Measurements from ENCODE around the gene ANKLE2. TPM values are rescaled to one million over a fixed set of nuclear protein-coding genes. Genes with fewer than 3 reads are reported as not detected.
A peak's percentile ranks its signal among the peaks of the same experiment; 100 is the strongest.
"Not testable (repeated sequence)": the region's sequence is repeated elsewhere in the genome, so short reads cannot be mapped to it uniquely, and the experiment has no call there.

The ANKLE2 gene
- total RNA-seq, 2 experiments from 2014 or later, result 112 to 123 TPM

- CTCF ChIA-PET, result not testable (repeated sequence)
Observed at GRCh38 chr12:132694888-132695287, 66.7 kb downstream of the ANKLE2 start.

GRCh38 chr12:132692030-132692429 lies 69.6 kb downstream of the ANKLE2 start:
- intact Hi-C loops (cut with micrococcal nuclease); DNase-seq; H3K4me3 Mint-ChIP-seq; H3K4me1 Mint-ChIP-seq (ENCODE audit: low read depth); CTCF ChIA-PET; H3K9me3 Mint-ChIP-seq; POLR2A ChIA-PET; H3K27ac Mint-ChIP-seq; H3K27me3 Mint-ChIP-seq: not testable (repeated sequence)
- H3K36me3 Mint-ChIP-seq, result peaks cover 11% of the 10 kb centered on the region

More at GRCh38 chr12:132694888-132695287, 66.7 kb downstream of the ANKLE2 start:
- H3K27ac Mint-ChIP-seq; H3K27me3 Mint-ChIP-seq; H3K9me3 Mint-ChIP-seq; intact Hi-C loops (cut with micrococcal nuclease); H3K4me3 Mint-ChIP-seq; H3K4me1 Mint-ChIP-seq (ENCODE audit: low read depth); DNase-seq: not testable (repeated sequence)
- POLR2A ChIA-PET, result interaction anchor here (1.2 kb wide), 1 partner anchor 16 kb away, joined by 3 read pairs; the partner anchor contains the start of gene PGAM5
- peaks cover 24% of the 10 kb centered on the region for H3K36me3 Mint-ChIP-seq

- H3K27ac Mint-ChIP-seq, result no peak overlapping the region
- POLR2A ChIA-PET, result no interaction called here
Observed at GRCh38 chr12:132690112-132690511, 71.5 kb downstream of the ANKLE2 start.

GRCh38 chr12:132689227-132689626 lies 72.4 kb downstream of the ANKLE2 start:
- Mint-ChIP-seq H3K4me3 (peak overlapping the region; percentile 50), H3K4me1 (ENCODE audit: low read depth) (peaks cover 18% of the 10 kb centered on the region), H3K27ac (no peak overlapping the region), H3K36me3 (peaks cover 8% of the 10 kb centered on the region), H3K27me3 (no peaks in the 10 kb centered on the region), H3K9me3 (no peaks in the 10 kb centered on the region)
- ChIA-PET POLR2A (no interaction called here), CTCF (no interaction called here)
- intact Hi-C loops (cut with micrococcal nuclease), result no loop called here
- DNase-seq, result no peak

More at GRCh38 chr12:132690112-132690511, 71.5 kb downstream of the ANKLE2 start:
- H3K27me3 Mint-ChIP-seq, result no peaks in the 10 kb centered on the region
- intact Hi-C loops (cut with micrococcal nuclease), result no loop called here
- H3K9me3 Mint-ChIP-seq, result no peaks in the 10 kb centered on the region
- CTCF ChIA-PET, result no interaction called here
- peaks cover 8% of the 10 kb centered on the region for H3K36me3 Mint-ChIP-seq
- no peak overlapping the region for H3K4me3 Mint-ChIP-seq
- DNase-seq, result no peak
- H3K4me1 Mint-ChIP-seq (ENCODE audit: low read depth), result peaks cover 15% of the 10 kb centered on the region

- CTCF ChIA-PET, result no interaction called here
- Mint-ChIP-seq H3K36me3 (peaks cover 8% of the 10 kb centered on the region), H3K4me3 (peak within 1 kb of the TSS; percentile 77), H3K27ac (peak within 1 kb of the TSS; percentile 38), H3K27me3 (no peaks in the 10 kb centered on the region), H3K9me3 (no peaks in the 10 kb centered on the region), H3K4me1 (ENCODE audit: low read depth) (peaks cover 18% of the 10 kb centered on the region)
- POLR2A ChIA-PET, result interaction anchor here (1.0 kb wide), 1 partner anchor 22 kb away, joined by 3 read pairs; no protein-coding TSS in a partner anchor
- intact Hi-C loops (cut with micrococcal nuclease), result loop anchor here (1.0 kb wide), 3 partner anchors 23 to 221 kb away; partner anchors contain the start of gene PGAM5
- DNase-seq, result peak; percentile 96
Observed at GRCh38 chr12:132687211-132688164, 74.1 kb downstream of the ANKLE2 start, which contains the start of the genes POLE and PXMP2. Gene POLE, minus strand, starts transcription at chr12:132687342. Its CDS starts 27 bp downstream, at chr12:132687315. Gene PXMP2, plus strand, starts transcription at chr12:132687587. Its CDS starts 84 bp downstream, at chr12:132687671.

GRCh38 chr12:132686825-132687210 lies 74.8 kb downstream of the ANKLE2 start:
- ChIA-PET POLR2A (interaction anchor here (1.0 kb wide), 1 partner anchor 23 kb away, joined by 3 read pairs; no protein-coding TSS in a partner anchor), CTCF (interaction anchor here (1.2 kb wide), 1 partner anchor 72 kb away, joined by 4 read pairs; no protein-coding TSS in a partner anchor)
- peaks cover 18% of the 10 kb centered on the region for H3K4me1 Mint-ChIP-seq (ENCODE audit: low read depth)
- peaks cover 8% of the 10 kb centered on the region for H3K36me3 Mint-ChIP-seq
- H3K9me3 Mint-ChIP-seq, result no peaks in the 10 kb centered on the region
- no peak for DNase-seq
- H3K4me3 Mint-ChIP-seq, result peak overlapping the region; percentile 77
- H3K27ac Mint-ChIP-seq, result peak overlapping the region; percentile 38
- H3K27me3 Mint-ChIP-seq, result no peaks in the 10 kb centered on the region
- intact Hi-C loops (cut with micrococcal nuclease), result loop anchor here (1.0 kb wide), 3 partner anchors 23 to 221 kb away; partner anchors contain the start of gene PGAM5

GRCh38 chr12:132685400-132685799 lies 76.2 kb downstream of the ANKLE2 start:
- intact Hi-C loops (cut with micrococcal nuclease), result no loop called here
- POLR2A ChIA-PET, result interaction anchor here (1.0 kb wide), 1 partner anchor 25 kb away, joined by 5 read pairs; the partner anchor contains the start of gene PGAM5
- H3K27me3 Mint-ChIP-seq, result no peaks in the 10 kb centered on the region
- DNase-seq, result no peak
- CTCF ChIA-PET, result interaction anchor here (0.6 to 1.2 kb wide), 2 partner anchors 70 to 124 kb away, joined by 3 to 4 read pairs; no protein-coding TSS in a partner anchor
- H3K36me3 Mint-ChIP-seq, result peaks cover 10% of the 10 kb centered on the region
- H3K27ac Mint-ChIP-seq, result no peak overlapping the region
- H3K9me3 Mint-ChIP-seq, result no peaks in the 10 kb centered on the region
- H3K4me1 Mint-ChIP-seq (ENCODE audit: low read depth), result peaks cover 18% of the 10 kb centered on the region
- H3K4me3 Mint-ChIP-seq, result peak overlapping the region; percentile 77

GRCh38 chr12:132677492-132677891 lies 84.1 kb downstream of the ANKLE2 start:
- no peak for DNase-seq

GRCh38 chr12:132675757-132676432 lies 85.7 kb downstream of the ANKLE2 start:
- ChIA-PET CTCF (interaction anchor here (0.5 to 1.1 kb wide), 2 partner anchors 27 to 61 kb away, joined by 3 read pairs; no protein-coding TSS in a partner anchor), POLR2A (no interaction called here)
- no peak overlapping the region for H3K27ac Mint-ChIP-seq
- no peaks in the 10 kb centered on the region for H3K9me3 Mint-ChIP-seq
- no peaks in the 10 kb centered on the region for H3K27me3 Mint-ChIP-seq
- DNase-seq, result no peak
- H3K4me1 Mint-ChIP-seq (ENCODE audit: low read depth), result peaks cover 2% of the 10 kb centered on the region
- peaks cover 57% of the 10 kb centered on the region for H3K36me3 Mint-ChIP-seq
- intact Hi-C loops (cut with micrococcal nuclease), result no loop called here
- H3K4me3 Mint-ChIP-seq, result no peak overlapping the region

More at GRCh38 chr12:132677492-132677891, 84.1 kb downstream of the ANKLE2 start:
- CTCF ChIA-PET, result no interaction called here
- no peaks in the 10 kb centered on the region for H3K27me3 Mint-ChIP-seq
- intact Hi-C loops (cut with micrococcal nuclease), result no loop called here
- H3K9me3 Mint-ChIP-seq, result no peaks in the 10 kb centered on the region
- H3K27ac Mint-ChIP-seq, result no peak overlapping the region
- H3K4me1 Mint-ChIP-seq (ENCODE audit: low read depth), result no peaks in the 10 kb centered on the region
- POLR2A ChIA-PET, result no interaction called here
- no peak overlapping the region for H3K4me3 Mint-ChIP-seq
- peaks cover 53% of the 10 kb centered on the region for H3K36me3 Mint-ChIP-seq

Data from activated CD4-positive, alpha-beta memory T cell treated with anti-CD3 and anti-CD28 coated beads for 36 hours (primary cell).